HEK293 (cell line): ENCODE data around the gene GHRL.

ENCODE experiments used
- CTCF ChIA-PET: fragments of 350-600 bp; formaldehyde crosslinking; extraction: SDS; loops from one replicate; lab custom pipeline; 2021; ENCODE audit warnings: antibody characterized with exemption; lab: Yijun Ruan, JAX
- POLR2A ChIA-PET: fragments of 300-600 bp; formaldehyde crosslinking; extraction: SDS; loops from one replicate; lab custom pipeline; 2020; ENCODE audit warnings: antibody characterized with exemption, inconsistent platforms; lab: Yijun Ruan, JAX
- H3K27ac ChIP-seq: fragments of 200-500 bp; sonication (Bioruptor generic); 2 replicates; pipeline ENCODE4 v1.5.1; 2014; ENCODE audit warnings: low read depth, low read length, control low read depth, inconsistent platforms; ENCODE audit errors: extremely low read depth
- H3K36me3 ChIP-seq, 2 experiments: fragments of 200-500 bp in 1 of 2; sonication (Bioruptor generic) in 1 of 2; 1 replicate in 1 of 2; 2 replicates in 1 of 2; pipeline ENCODE4 v1.5.1; 2014 to 2017; ENCODE audit warnings: inconsistent platforms in 2 of 2, low read length in 2 of 2; ENCODE audit not compliant: control insufficient read depth in 2 of 2, insufficient read depth in 1 of 2
- H3K4me1 ChIP-seq: fragments of 200-500 bp; sonication (Bioruptor generic); 2 replicates; pipeline ENCODE4 v1.5.1; 2014; ENCODE audit warnings: mild to moderate bottlenecking, low read length, inconsistent platforms; ENCODE audit not compliant: control insufficient read depth, insufficient read depth
- H3K4me3 ChIP-seq: 2 replicates; pipeline ENCODE4 v1.5.1; 2011; ENCODE audit warnings: low read depth, mild to moderate bottlenecking, control low read depth, low read length, moderate library complexity
- H3K9me3 ChIP-seq: fragments of 200-500 bp; sonication (Bioruptor generic); 2 replicates; pipeline ENCODE4 v1.5.1; 2014; ENCODE audit warnings: low read depth, low read length, inconsistent platforms; ENCODE audit not compliant: control insufficient read depth, insufficient read depth
- GLIS2 ChIP-seq: fragments of 450-650 bp; formaldehyde crosslinking; IDR thresholded peaks from 2 replicates; pipeline ENCODE4 v1.5.1; 2016; ENCODE audit warnings: missing biosample characterization, missing genetic modification characterization
- KLF1 ChIP-seq: fragments of 450-650 bp; formaldehyde crosslinking; IDR thresholded peaks from 2 replicates; pipeline ENCODE4 v1.5.1; 2016; ENCODE audit warnings: missing biosample characterization, missing genetic modification characterization
- KLF7 ChIP-seq: fragments of 450-650 bp; formaldehyde crosslinking; IDR thresholded peaks from 2 replicates; pipeline ENCODE4 v1.5.1; 2016; ENCODE audit warnings: missing biosample characterization, missing genetic modification characterization, borderline replicate concordance
- SETDB1 ChIP-seq: IDR thresholded peaks from one replicate; pipeline ENCODE4 v1.6.1; 2017; ENCODE audit warnings: mild to moderate bottlenecking, low read length, moderate library complexity, mixed read lengths; ENCODE audit not compliant: insufficient read length
- ZBTB1 ChIP-seq: fragments of 450-650 bp; formaldehyde crosslinking; IDR thresholded peaks from 2 replicates; pipeline ENCODE4 v1.5.1; 2016; ENCODE audit warnings: missing biosample characterization, missing genetic modification characterization
- ZBTB17 ChIP-seq: fragments of 450-650 bp; formaldehyde crosslinking; IDR thresholded peaks from 2 replicates; pipeline ENCODE4 v1.5.1; 2016; ENCODE audit warnings: missing biosample characterization, missing genetic modification characterization
- ZBTB8A ChIP-seq: fragments of 450-650 bp; formaldehyde crosslinking; IDR thresholded peaks from 2 replicates; pipeline ENCODE4 v1.5.1; 2016; ENCODE audit warnings: missing biosample characterization, missing genetic modification characterization
- ZEB2 ChIP-seq: fragments of 450-650 bp; formaldehyde crosslinking; IDR thresholded peaks from 2 replicates; pipeline ENCODE4 v1.5.1; 2016; ENCODE audit warnings: missing biosample characterization, missing genetic modification characterization
- ZFP69B ChIP-seq: fragments of 450-650 bp; formaldehyde crosslinking; IDR thresholded peaks from 2 replicates; pipeline ENCODE4 v1.5.1; 2016; ENCODE audit warnings: missing biosample characterization, missing genetic modification characterization
- ZNF121 ChIP-seq: fragments of 450-650 bp; formaldehyde crosslinking; IDR thresholded peaks from 2 replicates; pipeline ENCODE4 v1.5.1; 2016; ENCODE audit warnings: missing biosample characterization, missing genetic modification characterization
- ZNF133 ChIP-seq: fragments of 450-650 bp; formaldehyde crosslinking; IDR thresholded peaks from 2 replicates; pipeline ENCODE4 v1.5.1; 2016; ENCODE audit warnings: missing biosample characterization, missing genetic modification characterization
- ZNF16 ChIP-seq: fragments of 450-650 bp; formaldehyde crosslinking; IDR thresholded peaks from 2 replicates; pipeline ENCODE4 v1.5.1; 2016; ENCODE audit warnings: low read depth, missing biosample characterization, missing genetic modification characterization
- ZNF311 ChIP-seq: fragments of 450-650 bp; formaldehyde crosslinking; IDR thresholded peaks from 2 replicates; pipeline ENCODE4 v1.5.1; 2017; ENCODE audit warnings: missing biosample characterization, missing genetic modification characterization, borderline replicate concordance
- ZNF341 ChIP-seq: fragments of 450-650 bp; formaldehyde crosslinking; IDR thresholded peaks from 2 replicates; pipeline ENCODE4; 2016; ENCODE audit warnings: low read depth, missing biosample characterization, missing genetic modification characterization
- ZNF350 ChIP-seq: fragments of 450-650 bp; formaldehyde crosslinking; IDR thresholded peaks from 2 replicates; pipeline ENCODE4 v1.5.0; 2017; ENCODE audit warnings: missing biosample characterization, mild to moderate bottlenecking, missing genetic modification characterization
- ZNF37A ChIP-seq: fragments of 450-650 bp; IDR thresholded peaks from 2 replicates; pipeline ENCODE4 v1.5.1; 2018; ENCODE audit warnings: missing biosample characterization, missing genetic modification characterization
- ZNF48 ChIP-seq: fragments of 450-650 bp; formaldehyde crosslinking; IDR thresholded peaks from 2 replicates; pipeline ENCODE4 v1.5.1; 2016; ENCODE audit warnings: missing biosample characterization, missing genetic modification characterization
- ZNF514 ChIP-seq: fragments of 450-650 bp; formaldehyde crosslinking; IDR thresholded peaks from 2 replicates; pipeline ENCODE4 v1.5.1; 2016; ENCODE audit warnings: missing biosample characterization, missing genetic modification characterization
- TF ChIP-seq, protein P1 (sequence below): sonication (generic); formaldehyde crosslinking; IDR thresholded peaks from 2 replicates; pipeline ENCODE4 v1.8.1; 2022; ENCODE audit warnings: mild to moderate bottlenecking, moderate library complexity, missing genetic modification reagents
- TF ChIP-seq, protein P2 (sequence below): fragments of 450-650 bp; formaldehyde crosslinking; IDR thresholded peaks from 2 replicates; pipeline ENCODE4 v1.5.0; 2017; ENCODE audit warnings: missing biosample characterization, missing genetic modification characterization, borderline replicate concordance
- TF ChIP-seq, protein P3 (sequence below): fragments of 450-650 bp; formaldehyde crosslinking; IDR thresholded peaks from 2 replicates; pipeline ENCODE4; 2016; ENCODE audit warnings: missing biosample characterization, missing genetic modification characterization
- TF ChIP-seq, protein P4 (sequence below): fragments of 450-650 bp; formaldehyde crosslinking; IDR thresholded peaks from 2 replicates; pipeline ENCODE4 v1.5.1; 2017; ENCODE audit warnings: missing biosample characterization, missing genetic modification characterization
- TF ChIP-seq, protein P5 (sequence below): fragments of 450-650 bp; formaldehyde crosslinking; IDR thresholded peaks from 2 replicates; pipeline ENCODE4 v1.5.1; 2016; ENCODE audit warnings: missing biosample characterization, missing genetic modification characterization

Gene GHRL

DNA sequence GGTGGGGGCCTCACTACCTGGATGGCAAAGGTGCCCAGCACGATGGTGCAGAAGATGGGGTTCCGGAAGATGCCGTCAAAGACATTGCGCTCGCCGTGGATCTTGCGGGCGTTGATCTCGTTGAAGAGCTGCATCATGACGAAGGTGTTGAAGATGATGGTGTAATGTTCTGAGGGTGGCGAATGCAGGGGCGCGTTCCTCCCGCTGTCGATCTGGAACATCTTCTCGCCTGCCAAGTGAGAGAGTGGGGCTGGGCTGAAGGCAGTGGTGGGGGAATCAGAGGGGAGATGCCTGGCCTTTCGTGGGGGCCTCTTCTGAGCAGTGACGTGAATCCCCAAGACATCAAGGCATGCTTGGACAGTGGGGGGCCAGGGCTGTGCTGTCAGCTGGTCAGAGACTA, 47.7 kb upstream of the GHRL start:
- H3K27ac ChIP-seq = no peak overlapping the region
- H3K9me3 ChIP-seq = no peaks in the 10 kb centered on the region
- TF ChIP-seq SETDB1 (no peak), ZNF121 (tag by site-specific recombination) (no peak), ZNF133 (tag by site-specific recombination) (no peak), ZNF16 (tag by site-specific recombination) (no peak), ZEB2 (tag by site-specific recombination) (no peak), ZNF48 (no peak), ZBTB8A (no peak), ZBTB1 (tag by site-specific recombination) (no peak), ZNF311 (tag by site-specific recombination) (no peak)
- TF ChIP-seq, protein P1, sequence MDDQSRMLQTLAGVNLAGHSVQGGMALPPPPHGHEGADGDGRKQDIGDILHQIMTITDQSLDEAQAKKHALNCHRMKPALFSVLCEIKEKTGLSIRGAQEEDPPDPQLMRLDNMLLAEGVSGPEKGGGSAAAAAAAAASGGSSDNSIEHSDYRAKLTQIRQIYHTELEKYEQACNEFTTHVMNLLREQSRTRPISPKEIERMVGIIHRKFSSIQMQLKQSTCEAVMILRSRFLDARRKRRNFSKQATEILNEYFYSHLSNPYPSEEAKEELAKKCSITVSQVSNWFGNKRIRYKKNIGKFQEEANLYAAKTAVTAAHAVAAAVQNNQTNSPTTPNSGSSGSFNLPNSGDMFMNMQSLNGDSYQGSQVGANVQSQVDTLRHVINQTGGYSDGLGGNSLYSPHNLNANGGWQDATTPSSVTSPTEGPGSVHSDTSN (CRISPR knock-in tag) = no peak
- TF ChIP-seq, protein P2, sequence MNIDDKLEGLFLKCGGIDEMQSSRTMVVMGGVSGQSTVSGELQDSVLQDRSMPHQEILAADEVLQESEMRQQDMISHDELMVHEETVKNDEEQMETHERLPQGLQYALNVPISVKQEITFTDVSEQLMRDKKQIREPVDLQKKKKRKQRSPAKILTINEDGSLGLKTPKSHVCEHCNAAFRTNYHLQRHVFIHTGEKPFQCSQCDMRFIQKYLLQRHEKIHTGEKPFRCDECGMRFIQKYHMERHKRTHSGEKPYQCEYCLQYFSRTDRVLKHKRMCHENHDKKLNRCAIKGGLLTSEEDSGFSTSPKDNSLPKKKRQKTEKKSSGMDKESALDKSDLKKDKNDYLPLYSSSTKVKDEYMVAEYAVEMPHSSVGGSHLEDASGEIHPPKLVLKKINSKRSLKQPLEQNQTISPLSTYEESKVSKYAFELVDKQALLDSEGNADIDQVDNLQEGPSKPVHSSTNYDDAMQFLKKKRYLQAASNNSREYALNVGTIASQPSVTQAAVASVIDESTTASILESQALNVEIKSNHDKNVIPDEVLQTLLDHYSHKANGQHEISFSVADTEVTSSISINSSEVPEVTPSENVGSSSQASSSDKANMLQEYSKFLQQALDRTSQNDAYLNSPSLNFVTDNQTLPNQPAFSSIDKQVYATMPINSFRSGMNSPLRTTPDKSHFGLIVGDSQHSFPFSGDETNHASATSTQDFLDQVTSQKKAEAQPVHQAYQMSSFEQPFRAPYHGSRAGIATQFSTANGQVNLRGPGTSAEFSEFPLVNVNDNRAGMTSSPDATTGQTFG = no peak
- H3K36me3 ChIP-seq = no peaks in the 10 kb centered on the region
- CTCF ChIA-PET = interaction anchor here (0.5 to 1.3 kb wide), 5 partner anchors 18 to 642 kb away, joined by 3 to 5 read pairs (median 3); partner anchors contain the start of gene SEC13
- no peak overlapping the region for H3K4me3 ChIP-seq
- no peaks in the 10 kb centered on the region for H3K4me1 ChIP-seq
- POLR2A ChIA-PET = no interaction called here

DNA sequence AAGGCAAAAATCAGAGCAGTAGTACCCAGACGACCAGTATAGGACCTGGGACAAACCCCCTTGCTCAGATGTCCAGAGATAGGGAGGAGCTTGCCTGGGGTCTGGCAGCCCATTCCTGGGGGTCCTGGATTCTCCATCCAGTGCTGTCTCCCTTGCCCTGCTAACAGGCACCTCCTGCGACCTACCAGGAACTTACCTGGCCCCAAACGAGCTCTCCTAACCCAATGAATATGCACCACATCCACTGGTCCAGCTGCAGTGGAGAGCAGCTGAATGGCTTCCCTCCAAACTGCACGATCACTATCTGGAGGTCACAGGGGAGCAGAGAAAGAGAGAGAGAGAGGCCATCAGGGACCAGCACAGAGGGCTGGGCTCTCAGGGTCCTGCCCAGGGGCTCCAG, 47.3 kb upstream of the GHRL start:
- no peaks in the 10 kb centered on the region for H3K36me3 ChIP-seq
- TF ChIP-seq, protein P3, sequence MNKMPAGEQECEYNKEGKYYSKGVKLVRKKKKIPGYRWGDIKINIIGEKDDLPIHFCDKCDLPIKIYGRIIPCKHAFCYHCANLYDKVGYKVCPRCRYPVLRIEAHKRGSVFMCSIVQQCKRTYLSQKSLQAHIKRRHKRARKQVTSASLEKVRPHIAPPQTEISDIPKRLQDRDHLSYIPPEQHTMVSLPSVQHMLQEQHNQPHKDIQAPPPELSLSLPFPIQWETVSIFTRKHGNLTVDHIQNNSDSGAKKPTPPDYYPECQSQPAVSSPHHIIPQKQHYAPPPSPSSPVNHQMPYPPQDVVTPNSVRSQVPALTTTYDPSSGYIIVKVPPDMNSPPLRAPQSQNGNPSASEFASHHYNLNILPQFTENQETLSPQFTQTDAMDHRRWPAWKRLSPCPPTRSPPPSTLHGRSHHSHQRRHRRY (tag by site-specific recombination) = no peak
- TF ChIP-seq ZBTB17 (tag by site-specific recombination) = no peak
- TF ChIP-seq, all 188 proteins: peak for 0
- ChIA-PET CTCF (interaction anchor here (0.5 to 1.3 kb wide), 5 partner anchors 12 to 643 kb away, joined by 3 to 7 read pairs (median 3); no protein-coding TSS in a partner anchor), POLR2A (no interaction called here)
- no peak overlapping the region for H3K4me3 ChIP-seq
- no peak overlapping the region for H3K27ac ChIP-seq
- no peaks in the 10 kb centered on the region for H3K9me3 ChIP-seq
- no peaks in the 10 kb centered on the region for H3K4me1 ChIP-seq

DNA sequence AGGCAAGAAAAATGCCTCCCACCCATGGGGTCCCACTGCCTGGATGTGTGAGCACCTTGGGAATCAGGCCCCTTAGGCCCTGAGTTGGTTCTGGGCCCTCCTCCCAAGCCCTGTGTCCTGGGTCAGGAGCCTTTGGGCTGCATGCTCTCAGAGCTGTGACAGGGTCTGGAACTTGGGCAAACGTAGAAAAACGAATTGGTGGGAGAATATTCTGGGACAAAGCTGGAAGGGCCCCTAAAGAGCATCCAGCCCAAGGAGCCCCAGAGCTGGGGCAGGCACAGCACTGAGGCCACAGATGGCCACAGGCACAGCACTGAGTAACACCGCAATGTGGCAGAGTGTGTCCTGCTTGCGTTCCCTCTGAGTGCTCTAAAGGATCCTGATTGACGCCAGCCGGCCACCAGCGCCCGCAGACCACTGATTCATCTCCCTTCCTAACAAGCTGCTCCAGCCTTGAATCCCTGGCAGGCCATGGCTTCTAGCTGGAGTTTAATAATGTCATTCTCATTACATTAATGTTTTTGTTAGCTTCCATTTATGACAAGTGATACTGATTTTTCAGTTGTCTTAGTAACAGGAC, 46.7 kb upstream of the GHRL start:
- no peaks in the 10 kb centered on the region for H3K9me3 ChIP-seq
- no peak overlapping the region for H3K27ac ChIP-seq
- no peak overlapping the region for H3K4me3 ChIP-seq
- POLR2A ChIA-PET = no interaction called here
- CTCF ChIA-PET = interaction anchor here (1.0 to 1.3 kb wide), 2 partner anchors 13 to 17 kb away, joined by 3 to 7 read pairs; no protein-coding TSS in a partner anchor
- TF ChIP-seq ZFP69B (tag by site-specific recombination) (no peak), KLF7 (tag by site-specific recombination) (no peak), GLIS2 (no peak), ZNF514 (tag by site-specific recombination) (no peak), ZNF341 (no peak), KLF1 (no peak), ZNF350 (tag by site-specific recombination) (no peak), ZNF37A (no peak)
- TF ChIP-seq, protein P4, sequence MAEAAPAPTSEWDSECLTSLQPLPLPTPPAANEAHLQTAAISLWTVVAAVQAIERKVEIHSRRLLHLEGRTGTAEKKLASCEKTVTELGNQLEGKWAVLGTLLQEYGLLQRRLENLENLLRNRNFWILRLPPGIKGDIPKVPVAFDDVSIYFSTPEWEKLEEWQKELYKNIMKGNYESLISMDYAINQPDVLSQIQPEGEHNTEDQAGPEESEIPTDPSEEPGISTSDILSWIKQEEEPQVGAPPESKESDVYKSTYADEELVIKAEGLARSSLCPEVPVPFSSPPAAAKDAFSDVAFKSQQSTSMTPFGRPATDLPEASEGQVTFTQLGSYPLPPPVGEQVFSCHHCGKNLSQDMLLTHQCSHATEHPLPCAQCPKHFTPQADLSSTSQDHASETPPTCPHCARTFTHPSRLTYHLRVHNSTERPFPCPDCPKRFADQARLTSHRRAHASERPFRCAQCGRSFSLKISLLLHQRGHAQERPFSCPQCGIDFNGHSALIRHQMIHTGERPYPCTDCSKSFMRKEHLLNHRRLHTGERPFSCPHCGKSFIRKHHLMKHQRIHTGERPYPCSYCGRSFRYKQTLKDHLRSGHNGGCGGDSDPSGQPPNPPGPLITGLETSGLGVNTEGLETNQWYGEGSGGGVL (tag by site-specific recombination) = no peak
- TF ChIP-seq, protein P5, sequence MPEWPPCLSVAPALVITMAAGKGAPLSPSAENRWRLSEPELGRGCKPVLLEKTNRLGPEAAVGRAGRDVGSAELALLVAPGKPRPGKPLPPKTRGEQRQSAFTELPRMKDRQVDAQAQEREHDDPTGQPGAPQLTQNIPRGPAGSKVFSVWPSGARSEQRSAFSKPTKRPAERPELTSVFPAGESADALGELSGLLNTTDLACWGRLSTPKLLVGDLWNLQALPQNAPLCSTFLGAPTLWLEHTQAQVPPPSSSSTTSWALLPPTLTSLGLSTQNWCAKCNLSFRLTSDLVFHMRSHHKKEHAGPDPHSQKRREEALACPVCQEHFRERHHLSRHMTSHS = no peak
- no peaks in the 10 kb centered on the region for H3K4me1 ChIP-seq
- no peaks in the 10 kb centered on the region for H3K36me3 ChIP-seq
